Stimulated activated CD4-positive, alpha-beta T cell treated with anti-CD3 and anti-CD28 coated beads, Interleukin-15, amount 100 ng/mL, for 48 hours (primary cell): ENCODE results near the gene SLC5A10.
"Not testable (repeated sequence)": the region's sequence is repeated elsewhere in the genome, so short reads cannot be mapped to it uniquely, and the experiment has no call there.

ENCODE experiments used
- DNase-seq, 2 donors: peaks; one replicate each; pipeline ENCODE4 v3.0.0-alpha.2; 2020; ENCODE audit warnings: low read depth in 2 of 2

SLC5A10 gene

DNA sequence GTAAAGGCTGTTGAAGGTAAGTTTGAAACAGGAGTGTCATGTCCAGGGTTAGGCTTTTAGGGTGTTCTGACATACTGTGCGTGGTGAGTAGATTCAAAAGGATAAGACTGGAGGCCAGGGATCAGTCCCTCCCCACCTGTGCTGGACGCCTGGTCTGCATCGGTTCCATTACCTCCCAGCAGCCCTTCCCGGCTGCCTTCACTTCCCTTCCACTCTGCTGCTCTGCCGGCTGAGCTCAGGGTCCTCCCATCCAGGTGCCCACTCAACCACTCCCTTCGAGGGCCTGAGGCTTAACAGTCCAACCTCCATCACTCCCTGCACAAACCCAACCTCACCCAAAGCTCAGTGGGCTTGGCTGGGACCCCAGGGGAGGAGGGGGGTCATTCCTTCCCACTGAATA, 4.1 kb upstream of the SLC5A10 start:
- DNase-seq = no peak

GRCh38 chr17:18948476-18949006, 3.4 kb upstream of the SLC5A10 start:
- no peak for DNase-seq

DNA sequence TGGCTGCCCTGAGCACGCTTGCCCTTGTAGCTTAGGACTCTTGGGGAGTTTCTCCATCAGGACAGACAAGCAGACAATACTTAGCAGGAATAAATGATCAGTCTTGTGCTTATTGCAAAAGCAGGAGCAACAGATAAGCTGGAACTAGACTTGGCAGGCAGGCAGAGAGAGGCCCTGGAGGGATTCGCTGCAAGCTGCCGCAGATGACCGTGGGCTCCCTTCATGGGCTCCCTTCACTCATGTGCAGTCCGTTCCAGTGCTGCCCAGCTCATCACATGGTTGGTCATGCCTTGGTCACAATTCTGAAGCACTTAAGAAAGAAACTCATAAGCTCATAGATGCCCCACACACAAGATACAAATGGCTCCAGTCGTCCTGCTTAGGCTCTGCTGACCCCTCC, 2.4 kb upstream of the SLC5A10 start:
- DNase-seq = no peak

GRCh38 chr17:18950346-18950745, 1.6 kb upstream of the SLC5A10 start:
- no peak for DNase-seq

- DNase-seq = no peak
Observed at GRCh38 chr17:18950944-18951905, 740 bp upstream of the SLC5A10 start.

GRCh38 chr17:18953231-18953728, 1.3 kb downstream of the SLC5A10 start:
- DNase-seq = no peak

DNA sequence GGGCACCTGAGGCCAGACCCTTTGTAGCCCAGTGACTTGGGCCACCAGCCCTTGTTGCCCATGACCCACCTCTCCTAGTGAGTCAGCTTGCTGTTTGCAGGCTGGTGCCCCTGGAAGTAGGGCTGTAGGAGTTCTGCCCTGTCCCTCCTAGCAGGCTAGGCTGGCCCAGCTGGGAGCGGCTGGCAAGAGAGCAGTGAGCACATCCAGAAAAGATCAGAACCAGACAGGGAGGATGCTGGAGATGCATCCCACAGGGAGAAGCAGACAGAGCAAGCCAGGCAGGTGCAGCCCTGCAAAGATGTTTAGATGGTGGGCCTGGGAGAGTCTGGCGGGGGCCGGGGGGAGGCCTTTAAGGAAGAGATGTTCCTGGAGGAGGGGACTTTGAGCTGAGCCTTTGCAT, 2.4 kb downstream of the SLC5A10 start:
- DNase-seq = no peak

GRCh38 chr17:18955009-18955408, 3.0 kb downstream of the SLC5A10 start:
- no peak for DNase-seq

DNA sequence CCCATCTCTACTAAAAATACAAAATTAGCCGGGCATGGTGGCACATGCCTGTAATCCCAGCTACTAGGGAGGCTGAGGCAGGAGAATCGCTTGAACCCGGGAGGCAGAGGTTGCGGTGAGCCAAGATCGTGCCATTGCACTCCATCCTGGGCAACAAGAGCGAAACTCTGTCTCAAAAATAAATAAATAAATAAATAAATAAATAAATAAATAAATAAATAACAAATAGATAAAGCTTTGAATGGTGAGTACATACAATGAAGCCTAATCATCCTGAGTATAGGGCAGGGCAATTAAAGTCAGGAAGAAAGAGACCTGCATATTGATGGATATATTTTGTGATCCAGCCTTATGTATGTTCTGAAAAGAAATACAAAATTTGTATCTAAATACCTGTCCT, 4.1 kb downstream of the SLC5A10 start:
- DNase-seq = not testable (repeated sequence)

- DNase-seq = no peak
Observed at GRCh38 chr17:18956581-18956980, 4.6 kb downstream of the SLC5A10 start.

- DNase-seq = no peak
Observed at GRCh38 chr17:18957831-18958230, 5.9 kb downstream of the SLC5A10 start.

- no peak for DNase-seq
Observed at GRCh38 chr17:18958611-18959010, 6.6 kb downstream of the SLC5A10 start.

DNA sequence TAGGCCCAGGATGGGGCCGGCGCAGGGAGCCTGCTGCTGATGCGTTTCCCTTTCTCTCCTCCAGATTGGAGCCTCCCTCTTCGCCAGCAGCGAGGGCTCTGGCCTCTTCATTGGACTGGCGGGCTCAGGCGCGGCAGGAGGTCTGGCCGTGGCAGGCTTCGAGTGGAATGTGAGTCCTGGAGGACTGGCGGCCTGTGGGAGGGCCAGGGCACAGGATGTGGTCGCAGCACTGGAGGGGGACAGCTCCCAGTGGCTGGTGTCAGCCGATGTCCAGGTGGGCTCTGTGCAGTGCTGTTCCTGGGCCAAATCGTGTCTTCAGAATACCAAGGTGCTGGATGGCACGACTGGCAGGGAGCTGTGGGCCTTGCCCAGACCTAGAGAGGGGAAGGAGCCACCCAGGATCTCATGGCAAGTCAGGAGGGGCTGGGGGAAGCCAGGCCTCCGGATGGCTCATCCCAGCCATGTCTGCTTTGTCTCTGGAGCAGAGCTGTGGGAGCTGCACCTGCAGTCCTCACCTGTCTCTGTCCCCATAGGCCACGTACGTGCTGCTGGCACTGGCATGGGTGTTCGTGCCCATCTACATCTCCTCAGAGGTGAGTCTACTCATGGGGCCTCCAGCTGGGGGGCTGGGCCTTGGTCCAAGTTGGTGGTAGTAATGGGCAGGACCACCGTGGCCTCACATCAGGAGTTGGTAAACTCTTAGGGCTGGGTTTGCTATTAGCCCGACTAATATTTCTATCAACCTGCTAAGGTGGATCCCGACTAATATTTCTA, 7.3 kb downstream of the SLC5A10 start:
- no peak for DNase-seq

GRCh38 chr17:18959845-18960240, 7.9 kb downstream of the SLC5A10 start:
- DNase-seq = no peak

DNA sequence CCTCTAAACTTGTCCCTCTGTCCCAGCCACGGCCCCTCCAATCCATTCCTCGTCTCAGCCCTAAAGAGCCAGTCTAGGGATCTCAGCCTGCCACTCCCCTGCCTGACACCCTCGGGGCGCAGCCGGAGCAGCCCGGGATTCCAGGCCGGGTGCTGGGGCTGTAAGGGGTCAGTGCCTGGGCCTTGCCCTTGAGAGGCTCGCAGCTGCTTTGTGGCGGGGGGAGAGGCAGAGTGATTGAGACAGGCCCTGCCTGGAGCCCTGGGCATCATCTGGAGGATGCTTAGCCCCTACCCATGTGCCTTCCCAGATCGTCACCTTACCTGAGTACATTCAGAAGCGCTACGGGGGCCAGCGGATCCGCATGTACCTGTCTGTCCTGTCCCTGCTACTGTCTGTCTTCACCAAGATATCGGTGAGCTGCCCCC, 8.3 kb downstream of the SLC5A10 start:
- DNase-seq = no peak

- peak; percentile 58 to 80 for DNase-seq
Observed at GRCh38 chr17:18960803-18961511, 9.0 kb downstream of the SLC5A10 start.

GRCh38 chr17:18961634-18962493, 9.9 kb downstream of the SLC5A10 start:
- no peak for DNase-seq

- no peak for DNase-seq
Observed at GRCh38 chr17:18962494-18962815, 10.5 kb downstream of the SLC5A10 start.

DNA sequence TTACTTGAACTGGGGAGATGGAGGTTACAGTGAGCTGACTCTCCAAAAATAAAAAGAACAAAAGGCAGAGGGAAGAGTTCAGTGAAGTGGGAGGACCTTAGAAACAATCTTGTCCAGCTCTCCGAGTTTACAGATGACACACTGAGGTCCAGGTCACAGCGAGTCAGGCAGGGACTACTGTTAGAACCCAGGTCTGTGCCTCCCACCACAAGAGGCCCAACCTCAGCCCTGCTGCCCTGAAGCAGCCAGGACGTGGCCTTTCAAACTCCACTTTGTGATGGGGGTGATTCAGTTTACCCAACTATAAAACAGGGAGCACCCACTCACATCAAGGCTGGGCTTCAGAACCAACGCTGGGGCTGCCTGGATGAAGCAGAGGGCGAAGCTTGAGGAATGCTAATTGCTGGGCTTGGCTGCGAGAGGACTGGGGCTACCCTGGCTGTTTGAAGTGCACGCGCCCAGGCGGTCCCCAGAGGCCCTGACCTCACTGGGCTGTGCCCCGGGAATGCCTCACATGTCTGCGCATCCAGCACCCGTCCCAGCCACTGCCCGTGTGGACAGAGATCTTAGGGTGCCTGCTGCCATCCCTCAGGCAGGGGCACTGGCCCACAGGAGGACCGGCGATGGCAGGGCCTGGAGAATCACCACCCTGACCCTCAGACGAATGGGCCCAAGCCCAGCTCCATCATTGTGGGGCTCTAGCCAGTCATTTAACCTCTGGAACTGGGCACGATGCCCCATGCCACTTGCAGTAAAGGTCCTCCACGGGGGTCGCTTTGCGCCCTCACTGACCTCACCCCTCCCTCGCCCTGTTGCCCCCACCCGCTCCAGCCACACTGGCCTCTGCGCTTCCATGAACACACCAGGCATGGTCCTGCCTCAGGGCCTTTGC, 11.4 kb downstream of the SLC5A10 start:
- DNase-seq = no peak

GRCh38 chr17:18964018-18964351, 12.0 kb downstream of the SLC5A10 start:
- no peak for DNase-seq
